Stimulated activated CD4-positive, alpha-beta T cell treated with anti-CD3 and anti-CD28 coated beads, Interleukin-1b, Interleukin-23, amount 100 ng/mL, for 48 hours (primary cell): ENCODE results near the gene DDX5.

Experiments
- DNase-seq: peaks from one replicate; pipeline ENCODE4 v3.0.0-alpha.2; 2020

The DDX5 gene

DNA sequence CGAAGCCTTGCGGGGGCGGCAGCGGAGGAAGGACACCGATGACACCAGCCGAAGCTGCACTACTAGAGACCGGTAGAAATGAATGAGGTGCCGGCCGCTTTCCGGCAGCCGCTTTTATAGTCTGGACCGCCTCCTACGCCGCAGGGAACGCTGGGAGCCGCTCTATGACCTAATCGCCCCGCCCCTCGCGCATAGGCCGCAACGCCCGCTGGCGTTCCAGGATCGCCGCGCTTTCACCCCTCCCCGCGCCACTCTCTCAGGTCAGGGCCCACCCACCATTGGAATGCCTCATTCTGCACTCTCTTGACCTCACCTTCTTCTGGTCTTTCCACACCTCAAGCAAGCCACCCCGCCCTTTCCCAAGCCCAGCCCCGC lies at the start of gene DDX5:
Gene DDX5 (minus strand): TSS at position 89 of the 375 bp plus-strand sequence. CDS start 170 bp downstream, outside the sequence.
- peak; percentile 98 for DNase-seq

- DNase-seq: no peak
These were observed 49.2 kb upstream of the DDX5 start for GRCh38 chr17:64555281-64555680.

DNA sequence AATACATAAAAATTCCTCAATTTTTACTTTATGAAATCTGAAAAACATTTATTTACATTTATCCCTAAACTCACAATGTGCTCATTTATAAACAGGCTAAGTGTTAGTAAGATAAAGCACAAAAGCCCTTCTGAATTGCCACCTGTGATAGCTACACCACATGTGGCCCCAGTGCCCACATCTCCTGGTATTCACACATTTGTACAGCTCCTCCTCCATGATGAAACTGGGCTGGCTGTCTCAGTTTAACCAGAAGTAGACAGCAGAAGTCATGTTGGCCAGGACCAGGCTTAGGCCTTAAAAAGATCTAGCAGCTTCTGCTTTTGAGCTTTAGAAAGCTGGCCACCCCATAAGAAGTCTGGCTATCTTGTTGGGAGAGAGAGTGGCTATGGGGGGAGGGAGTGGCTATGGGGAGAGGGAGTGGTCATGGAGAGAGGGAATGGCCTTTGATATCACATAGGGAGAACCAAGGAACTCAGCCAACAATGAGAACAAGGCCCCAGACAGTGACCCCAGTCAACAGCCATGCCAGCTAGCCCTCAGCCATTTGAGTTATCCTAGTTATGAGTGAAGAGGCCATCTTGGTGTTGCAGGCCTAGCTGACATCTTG lies 48.0 kb upstream of the DDX5 start:
- DNase-seq: no peak

- DNase-seq: no peak
These were observed 45.4 kb upstream of the DDX5 start for GRCh38 chr17:64551461-64551860.

- DNase-seq: no peak
These were observed 41.2 kb upstream of the DDX5 start for GRCh38 chr17:64547319-64547718.

DNA sequence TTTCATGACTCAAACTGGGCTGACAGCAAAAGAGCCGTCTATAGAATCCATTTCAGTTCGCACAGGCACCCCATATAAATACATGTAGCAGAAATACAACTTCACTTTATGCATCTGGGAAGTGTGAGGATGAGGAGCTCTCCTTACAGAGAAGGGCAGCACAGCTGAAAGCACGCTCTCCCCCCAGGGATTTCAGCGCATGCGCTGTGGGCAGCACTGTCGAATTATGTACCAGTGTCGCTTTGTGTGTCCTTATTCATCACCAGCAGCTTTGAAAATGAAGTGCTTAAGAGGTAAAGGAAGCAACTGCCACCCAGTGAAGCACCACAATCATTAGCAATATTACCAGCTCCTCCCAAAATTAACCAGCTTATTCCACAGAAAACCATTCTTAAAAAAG lies 40.6 kb upstream of the DDX5 start:
- DNase-seq: no peak

DNA sequence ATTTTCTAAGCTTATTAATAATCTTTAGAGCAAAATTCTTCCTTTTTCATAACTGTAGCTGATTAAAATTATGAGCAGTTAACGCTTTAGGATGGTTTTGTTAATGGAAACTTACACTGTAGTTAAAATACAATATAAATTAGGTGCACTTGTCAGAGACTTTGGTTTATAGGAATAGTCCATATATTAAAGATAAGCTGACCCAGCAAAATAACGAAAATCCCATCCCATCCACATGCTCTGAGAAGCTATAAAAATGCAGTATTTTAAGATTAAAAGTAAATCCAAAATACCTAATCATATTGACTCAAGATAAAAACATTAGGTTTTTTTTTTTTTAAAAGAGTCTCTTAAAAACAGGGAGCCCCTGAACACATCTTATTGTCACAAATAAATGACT lies 38.7 kb upstream of the DDX5 start:
- no peak for DNase-seq

DNA sequence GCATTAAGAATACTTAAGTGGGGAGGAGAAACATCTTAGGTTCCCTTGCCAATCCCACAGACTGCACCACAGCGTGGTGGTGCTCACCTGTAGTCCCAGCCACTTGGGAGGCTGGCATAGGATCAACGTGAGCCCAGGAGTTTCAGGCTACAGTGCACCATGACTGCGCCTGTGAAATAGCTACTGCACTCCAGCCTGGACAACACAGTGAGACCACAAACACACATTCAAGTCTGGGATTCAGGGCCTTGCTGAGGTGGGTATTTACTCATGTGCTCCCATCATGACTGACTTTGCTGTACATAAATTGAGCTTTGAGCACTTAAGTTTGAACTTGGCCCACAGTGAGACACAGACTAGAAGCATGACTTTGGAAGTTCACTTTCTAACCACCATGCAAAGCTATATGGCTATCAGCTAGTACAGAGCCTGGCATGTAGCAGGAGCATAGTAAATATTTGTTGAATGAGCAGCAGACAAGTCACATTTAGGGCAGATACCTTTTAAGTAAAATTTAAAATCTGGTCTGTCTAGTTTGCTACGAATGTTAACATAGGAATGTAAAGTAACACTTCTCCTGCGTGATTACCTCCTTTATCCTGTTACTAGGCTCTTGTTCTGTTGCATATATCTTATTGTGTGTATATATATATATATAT lies 34.2 kb upstream of the DDX5 start:
- no peak for DNase-seq

DNA sequence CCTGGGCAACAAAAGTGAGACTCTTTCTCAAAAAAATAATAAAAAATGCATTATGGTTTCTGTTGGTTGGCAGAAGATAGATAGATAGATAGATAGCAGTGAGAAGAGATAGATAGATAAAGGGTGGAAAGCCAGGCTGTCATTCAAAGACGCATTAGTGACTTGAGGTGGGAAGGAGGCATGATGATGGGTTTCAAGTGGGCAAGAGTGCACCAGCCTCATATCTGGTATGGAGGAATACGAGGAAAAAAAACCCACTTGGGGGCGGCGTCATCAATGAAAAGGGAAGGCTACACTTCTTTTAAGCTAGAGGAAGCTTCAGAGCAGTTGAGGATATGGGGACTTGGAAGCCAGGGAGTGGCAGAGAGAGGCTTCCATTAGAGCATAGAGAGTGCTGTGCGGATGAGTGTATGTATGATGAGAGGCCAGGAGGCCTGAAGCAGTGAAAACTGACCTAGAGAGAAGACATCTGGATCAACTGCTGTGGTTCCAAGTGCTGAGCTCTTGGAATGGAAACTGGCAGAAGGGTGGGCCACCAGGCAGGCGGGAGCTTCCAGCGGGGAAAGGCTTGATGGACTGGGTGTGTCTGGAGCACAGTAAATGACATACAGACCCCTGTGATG lies 32.5 kb upstream of the DDX5 start:
- no peak for DNase-seq

GRCh38 chr17:64537488-64537887 lies 31.4 kb upstream of the DDX5 start:
- no peak for DNase-seq

DNA sequence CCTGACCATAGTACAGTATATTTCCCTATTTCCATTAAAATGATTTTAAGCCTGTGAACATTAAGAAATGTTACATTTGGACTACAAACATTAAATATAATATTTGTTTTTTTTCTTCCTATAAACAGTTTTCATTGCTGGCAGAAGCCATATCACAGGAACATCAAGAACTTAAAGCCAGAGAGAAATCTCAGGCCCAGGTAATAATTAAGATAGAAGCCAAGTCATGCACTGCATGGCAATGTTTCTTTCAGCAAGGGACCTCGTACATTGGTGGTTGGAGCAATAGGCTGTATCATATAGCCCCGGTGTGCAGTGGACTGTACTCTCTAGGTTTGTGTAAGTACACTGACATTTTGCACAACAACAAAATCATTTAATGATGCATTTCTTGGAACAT lies 30.8 kb upstream of the DDX5 start:
- DNase-seq: no peak

DNA sequence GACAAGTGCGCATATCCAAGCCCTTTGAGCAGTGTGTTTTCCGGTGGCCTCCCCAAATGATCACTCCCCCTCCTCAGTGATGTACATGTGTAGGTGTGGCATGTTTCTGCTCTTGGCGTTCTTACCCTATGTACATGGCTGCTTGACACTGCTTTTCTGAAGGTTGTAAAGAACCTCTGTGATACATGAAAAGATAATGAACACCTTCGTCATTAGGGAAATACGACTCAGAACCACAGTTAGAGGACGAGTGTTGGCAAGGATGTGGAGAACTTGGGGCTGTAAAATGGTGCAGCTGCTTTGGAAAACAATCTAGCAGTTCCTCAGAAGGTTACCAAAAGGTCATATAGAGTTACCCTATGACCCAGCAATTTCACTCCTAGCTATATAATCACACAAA lies 29.3 kb upstream of the DDX5 start:
- DNase-seq: no peak

- no peak for DNase-seq
These were observed 28.1 kb upstream of the DDX5 start for GRCh38 chr17:64534187-64534586.

- no peak for DNase-seq
These were observed 27.7 kb upstream of the DDX5 start for GRCh38 chr17:64533784-64534183.

DNA sequence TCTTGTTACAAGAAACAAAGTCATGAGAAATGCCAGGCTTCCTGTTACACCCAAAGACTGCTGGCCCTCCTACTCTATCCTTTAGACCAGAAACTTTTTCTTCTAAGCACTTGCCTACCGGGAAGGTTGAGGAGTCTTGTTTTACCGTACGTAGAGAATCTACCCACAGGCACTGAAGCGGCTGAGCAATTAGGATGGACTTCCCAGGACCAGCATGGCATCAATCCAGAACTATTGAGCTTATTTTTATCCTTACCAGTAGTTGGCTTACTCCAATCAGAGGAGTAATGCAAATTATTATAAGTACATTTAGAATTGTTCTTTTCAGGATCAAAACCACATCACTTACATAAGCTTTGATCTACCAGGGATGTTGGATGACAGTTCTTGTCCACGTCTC lies 26.3 kb upstream of the DDX5 start:
- no peak for DNase-seq

- no peak for DNase-seq
These were observed 25.9 kb upstream of the DDX5 start for GRCh38 chr17:64531955-64532371.

DNA sequence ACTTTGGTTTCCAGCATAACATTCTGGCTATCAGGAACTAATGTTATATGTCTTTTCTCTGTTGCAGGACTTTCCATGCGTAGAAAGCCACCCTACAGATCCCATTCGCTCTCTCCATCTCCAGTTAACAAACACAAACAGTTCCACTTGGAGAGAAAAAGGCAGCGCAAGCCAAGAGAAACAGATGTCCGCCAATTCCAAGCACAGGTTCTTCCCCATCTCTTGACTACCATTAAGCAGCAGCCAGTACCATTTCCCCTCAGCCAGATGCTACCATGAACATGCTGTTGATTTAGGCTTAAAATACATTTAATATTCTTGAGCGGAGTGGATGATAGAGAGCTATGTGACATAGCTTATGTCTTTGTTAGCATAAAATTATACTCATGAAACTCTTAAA lies 23.1 kb upstream of the DDX5 start:
- DNase-seq: no peak

GRCh38 chr17:64527914-64528313 lies 21.8 kb upstream of the DDX5 start:
- DNase-seq: no peak

DNA sequence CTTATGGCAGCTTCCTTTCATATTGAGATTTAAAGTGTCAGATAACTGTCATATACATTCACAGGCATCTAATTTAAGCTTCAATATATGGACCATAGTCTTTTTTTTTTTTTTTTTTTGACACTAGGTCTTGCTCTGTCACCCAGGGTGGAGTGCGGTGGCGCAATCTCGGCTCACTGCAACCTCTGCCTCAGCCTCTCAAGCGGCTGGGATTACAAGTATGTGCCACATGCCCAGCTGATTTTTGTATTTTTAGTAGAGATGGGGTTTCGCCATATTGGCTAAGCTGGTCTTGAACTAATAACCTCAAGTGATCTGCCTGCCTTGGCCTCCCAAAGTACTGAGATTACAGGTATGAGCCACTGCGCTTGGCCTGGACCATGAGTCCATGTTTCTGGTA lies 14.3 kb upstream of the DDX5 start:
- no peak for DNase-seq

DNA sequence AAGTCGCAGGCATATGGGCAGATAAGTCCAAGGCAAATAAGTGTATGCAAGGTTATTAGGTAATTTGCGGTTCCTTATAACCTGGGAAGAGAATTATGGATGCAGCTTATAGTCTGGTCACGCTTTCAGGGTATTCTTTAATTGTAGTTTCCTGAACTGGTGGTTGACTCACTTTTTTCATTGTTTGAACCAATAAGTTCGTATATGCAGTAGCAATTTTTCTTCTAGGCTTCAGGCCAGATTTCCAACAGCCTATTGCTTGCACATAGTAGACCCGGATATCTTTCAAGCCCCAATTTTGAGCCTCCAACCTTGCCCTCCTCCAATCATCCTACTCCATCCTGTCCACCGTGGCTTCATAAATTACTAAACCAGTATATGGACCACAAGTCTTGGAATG lies 13.5 kb upstream of the DDX5 start:
- DNase-seq: no peak

DNA sequence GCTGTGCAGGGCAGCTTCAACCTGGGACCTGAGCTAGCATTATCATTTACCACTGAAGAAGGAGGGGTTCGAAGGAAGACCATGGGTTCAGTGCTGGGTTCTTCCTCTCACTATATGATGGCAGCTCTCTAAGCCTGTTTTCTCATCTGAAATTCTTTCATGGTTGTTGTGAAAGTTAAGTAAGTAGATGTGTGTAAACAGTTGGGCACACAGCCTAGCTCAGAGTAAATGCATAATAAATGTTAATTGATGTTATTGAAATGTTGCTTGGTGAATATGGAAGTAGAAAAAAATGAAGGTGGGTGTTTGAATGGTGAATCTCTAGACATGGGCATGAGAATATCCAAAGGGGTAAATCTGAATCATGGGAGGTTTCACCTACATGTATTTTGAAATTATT lies 9.7 kb upstream of the DDX5 start:
- no peak for DNase-seq

GRCh38 chr17:64515419-64515818 lies 9.3 kb upstream of the DDX5 start:
- DNase-seq: no peak

GRCh38 chr17:64509179-64509578 lies 3.1 kb upstream of the DDX5 start:
- no peak for DNase-seq

- no peak for DNase-seq
These were observed 2.6 kb upstream of the DDX5 start for GRCh38 chr17:64508683-64509082.

DNA sequence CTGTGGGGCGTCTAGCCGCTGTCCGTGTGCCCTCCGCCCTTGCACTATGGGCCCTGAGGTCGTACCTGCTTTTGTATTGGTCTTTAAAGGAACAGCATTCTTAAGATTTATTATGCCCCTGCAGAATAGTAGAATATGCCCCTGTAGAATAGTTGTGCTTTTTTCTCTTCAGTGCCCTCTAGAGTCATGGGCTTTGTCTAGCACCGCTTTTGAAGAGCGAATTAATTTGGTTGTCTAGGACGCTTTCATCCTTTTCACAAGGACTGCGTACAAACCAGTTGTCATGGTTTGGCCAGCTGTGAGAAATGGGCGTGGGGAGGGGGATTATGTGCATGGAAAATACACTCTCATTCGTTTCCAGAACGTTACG lies 1.3 kb upstream of the DDX5 start:
- DNase-seq: peak; percentile 44
